Common myeloid progenitor, CD34-positive (primary cell): ENCODE data around the gene ELP5.
A peak's percentile ranks its signal among the peaks of the same experiment; 100 is the strongest.
"Not testable (repeated sequence)": the region's sequence is repeated elsewhere in the genome, so short reads cannot be mapped to it uniquely, and the experiment has no call there.

Experiments used
- CTCF ChIA-PET: fragments of 350-600 bp; sonication (Branson Sonifier 250); formaldehyde crosslinking; loops from one replicate; lab custom pipeline; 2021; ENCODE audit warnings: antibody characterized with exemption; lab: Charles Lee
- POLR2A ChIA-PET: fragments of 350-600 bp; sonication (Branson Sonifier 250); formaldehyde crosslinking; loops from one replicate; lab custom pipeline; 2021; ENCODE audit warnings: antibody characterized with exemption; lab: Charles Lee
- DNase-seq, 3 donors: peaks; one replicate each; pipeline versions ENCODE4 v3.0.0 to v3.0.0-alpha.2; 2013
- H3K27ac ChIP-seq, 2 experiments: 1 replicate in 1 of 2; 2 replicates in 1 of 2; pipeline ENCODE4 v1.7.0; 2013; ENCODE audit warnings: inconsistent platforms in 2 of 2, low read length in 2 of 2, mild to moderate bottlenecking in 2 of 2, low read depth in 1 of 2, moderate library complexity in 1 of 2; ENCODE audit not compliant: severe bottlenecking in 2 of 2, insufficient read depth in 1 of 2, poor library complexity in 1 of 2
- H3K27me3 ChIP-seq, 5 experiments: replicated peaks in 2 of 5; 1 replicate in 3 of 5; 2 replicates in 2 of 5; pipeline versions ENCODE4 v1.6.1 to v1.7.0; 2013; ENCODE audit warnings: low read length in 4 of 5, mild to moderate bottlenecking in 2 of 5, moderate library complexity in 2 of 5, inconsistent platforms in 1 of 5; ENCODE audit not compliant: insufficient read depth in 5 of 5, control insufficient read depth in 4 of 5
- H3K36me3 ChIP-seq, 4 experiments: 1 replicate in 2 of 4; 2 replicates in 2 of 4; pipeline versions ENCODE4 v1.6.1 to v1.7.0; 2013; ENCODE audit warnings: low read length in 3 of 4, control low read depth in 1 of 4, mild to moderate bottlenecking in 1 of 4; ENCODE audit not compliant: control insufficient read depth in 4 of 4, insufficient read depth in 4 of 4
- H3K4me1 ChIP-seq, 4 experiments: 1 replicate in 3 of 4; 2 replicates in 1 of 4; pipeline versions ENCODE4 v1.6.1 to v1.7.1; 2013; ENCODE audit warnings: low read length in 3 of 4, mild to moderate bottlenecking in 3 of 4, control low read depth in 1 of 4, inconsistent platforms in 1 of 4, moderate library complexity in 1 of 4; ENCODE audit not compliant: control insufficient read depth in 4 of 4, insufficient read depth in 4 of 4; ENCODE audit errors: control extremely low read depth in 1 of 4
- H3K4me3 ChIP-seq, 7 experiments: 1 replicate in 4 of 7; 2 replicates in 3 of 7; pipeline versions ENCODE4 v1.5.1 to v1.7.0; 2013; ENCODE audit warnings: mild to moderate bottlenecking in 7 of 7, low read length in 6 of 7, moderate library complexity in 6 of 7, inconsistent platforms in 2 of 7, low read depth in 2 of 7, control low read depth in 1 of 7; ENCODE audit not compliant: insufficient read depth in 4 of 7, control insufficient read depth in 1 of 7; ENCODE audit errors: extremely low read depth in 1 of 7
- H3K9me3 ChIP-seq, 5 experiments: 1 replicate in 4 of 5; 2 replicates in 1 of 5; pipeline versions ENCODE4 v1.6.1 to v1.7.1; 2013; ENCODE audit warnings: low read length in 4 of 5, mild to moderate bottlenecking in 2 of 5, inconsistent platforms in 1 of 5, low read depth in 1 of 5, moderate library complexity in 1 of 5; ENCODE audit not compliant: control insufficient read depth in 4 of 5, insufficient read depth in 2 of 5; ENCODE audit errors: control extremely low read depth in 1 of 5
- WGBS: methylation state at CpG from one replicate; pipeline ENCODE4 v1.1.5; 2013; ENCODE audit not compliant: insufficient coverage; 5-methylcytosine and 5-hydroxymethylcytosine counted together

Gene ELP5

DNA sequence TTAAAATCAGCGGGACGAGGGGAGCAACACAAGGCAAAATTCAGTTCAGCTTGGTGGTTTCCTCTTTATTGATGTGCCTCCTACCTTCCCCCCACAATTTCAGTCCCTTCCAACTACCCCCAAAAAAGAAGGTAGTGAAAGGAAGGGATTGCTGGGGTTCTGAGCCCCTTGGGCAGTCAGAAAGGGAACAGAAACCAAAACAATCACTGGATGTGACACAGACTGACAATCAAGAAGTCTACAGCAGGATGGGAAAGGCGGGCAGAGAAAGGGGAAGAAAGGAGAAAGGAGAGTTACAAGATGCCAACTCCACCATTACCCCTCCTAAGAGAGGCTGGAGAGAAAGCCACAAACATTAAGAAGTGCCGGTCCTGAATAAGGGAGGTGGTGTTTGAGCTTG is 11.6 kb upstream of the ELP5 start:
- Histone ChIP-seq H3K36me3 (peaks cover 5 to 50% (median 19%) of the 10 kb centered on the region in 4 experiments), H3K4me3 (peak overlapping the region in 4 of 7 experiments; percentile 30 to 100 (median 93)), H3K27ac (peak overlapping the region in 1 of 2 experiments; percentile 98), H3K9me3 (no peaks in the 10 kb centered on the region), H3K27me3 (no peaks in the 10 kb centered on the region), H3K4me1 (peaks cover 20 to 55% (median 42%) of the 10 kb centered on the region in 4 experiments)
- POLR2A ChIA-PET: no interaction called here
- WGBS: no CpG with 5 or more reads among the region's 4 CpGs
- peak in 2 of 3 donors; percentile 54 to 58 for DNase-seq
- CTCF ChIA-PET: interaction anchor here (1.6 to 4.8 kb wide), 4 partner anchors 10 to 27 kb away, joined by 4 to 34 read pairs (median 20); partner anchors contain the start of genes ACADVL, CTDNEP1 and DLG4

DNA sequence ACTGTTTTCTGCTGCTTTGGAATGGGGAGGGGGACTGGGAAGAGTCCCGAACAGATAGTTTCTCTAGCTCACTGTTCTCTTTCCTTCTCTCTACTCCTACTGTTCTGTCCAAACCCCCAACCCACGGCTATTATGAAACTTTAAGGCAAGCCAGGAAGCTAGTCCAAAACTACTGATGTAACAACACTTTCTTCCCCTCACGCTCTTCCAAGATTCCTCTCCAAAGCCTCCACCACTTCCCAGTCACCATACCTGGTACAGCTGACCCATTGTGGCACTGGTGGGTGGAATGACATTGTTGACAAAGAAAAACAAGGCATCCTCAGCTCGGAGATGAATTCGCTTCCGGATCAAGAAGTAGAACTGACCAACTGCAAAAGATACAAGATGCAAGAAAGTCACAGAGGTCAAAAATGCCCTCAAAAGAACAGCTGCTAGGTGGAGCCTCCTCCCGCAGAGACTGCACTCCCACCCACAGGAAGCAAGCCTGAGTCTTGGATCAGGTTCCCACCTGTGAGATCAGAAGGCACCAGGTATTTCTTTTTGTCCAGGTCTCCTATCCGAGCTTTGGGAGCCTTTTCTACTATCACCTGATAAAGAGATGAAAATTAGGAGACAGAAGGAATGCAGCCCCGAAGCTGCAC is 10.8 kb upstream of the ELP5 start:
- POLR2A ChIA-PET: interaction anchor here (0.6 to 1.3 kb wide), 2 partner anchors 10 to 913 kb away, joined by 3 to 7 read pairs; partner anchors contain the start of genes CTDNEP1 and ELP5
- CTCF ChIA-PET: interaction anchor here (0.8 to 4.8 kb wide), 4 partner anchors 9 to 73 kb away, joined by 3 to 34 read pairs (median 18); partner anchors contain the start of genes ACADVL, CTDNEP1 and DLG4
- WGBS: 60% methylated on average over 8 of the region's 9 CpGs
- Histone ChIP-seq H3K4me1 (peaks cover 20 to 47% (median 38%) of the 10 kb centered on the region in 4 experiments), H3K27me3 (no peaks in the 10 kb centered on the region), H3K27ac (peak overlapping the region; percentile 98), H3K4me3 (peak overlapping the region; percentile 91 to 100 (median 96)), H3K9me3 (no peaks in the 10 kb centered on the region), H3K36me3 (peaks cover 7 to 47% (median 19%) of the 10 kb centered on the region in 4 experiments)
- no peak for DNase-seq

DNA sequence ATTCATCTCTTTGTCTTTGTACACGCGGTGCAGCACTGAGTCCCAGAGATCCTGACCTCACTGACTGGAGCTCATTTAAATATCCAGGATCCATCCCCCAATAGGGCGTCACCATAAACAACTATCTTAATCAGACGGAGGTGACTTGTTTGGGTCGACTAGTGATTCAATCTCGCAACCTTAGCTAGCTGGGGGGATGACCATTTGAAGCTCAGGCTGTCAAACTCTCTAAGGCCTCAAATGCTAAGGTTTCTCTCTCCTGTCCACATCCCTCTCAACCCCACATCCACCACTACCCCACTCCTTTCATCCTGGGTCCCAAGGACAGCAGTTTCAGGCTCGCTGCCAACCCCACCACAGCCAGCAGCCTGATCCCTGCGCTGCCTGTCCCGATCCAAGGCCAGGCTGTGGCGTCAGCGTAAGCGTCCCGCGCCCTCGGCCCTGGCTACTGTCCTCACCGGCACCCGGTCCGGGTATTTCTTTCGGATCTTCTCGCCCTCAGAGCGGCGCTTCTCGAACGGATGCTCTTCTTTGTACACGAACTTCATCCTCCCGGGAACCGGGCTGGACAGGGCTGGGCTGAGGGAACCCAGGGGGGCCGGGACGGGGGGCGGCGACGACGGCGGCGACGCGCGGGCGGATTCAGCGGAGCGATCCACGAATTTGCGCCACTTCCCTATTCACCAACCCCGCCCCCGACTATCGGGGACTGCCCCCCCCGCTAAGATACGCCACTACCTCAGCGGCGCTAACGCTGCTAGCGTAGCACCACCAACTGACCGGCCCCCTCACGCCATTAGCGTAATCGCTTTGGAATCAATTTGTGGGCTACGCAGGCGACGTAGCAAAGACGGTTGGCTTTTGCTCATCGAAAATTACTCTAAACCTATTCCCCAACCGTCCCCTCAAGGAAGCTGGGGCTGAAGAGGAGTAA is 10.0 kb upstream of the ELP5 start, which contains the start of gene GABARAP:
Gene GABARAP, minus strand, starts transcription at position 667 of the 934 bp plus-strand sequence. Its CDS starts 119 bp downstream, at position 548.
- POLR2A ChIA-PET: interaction anchor here (0.6 to 1.3 kb wide), 6 partner anchors 8 to 912 kb away, joined by 3 to 12 read pairs (median 4); partner anchors contain the start of genes ACADVL, CTDNEP1, DLG4 and DVL2
- H3K4me3 ChIP-seq: peak within 1 kb of the TSS; percentile 91 to 100 (median 96)
- WGBS: 0% methylated on average over 33 of the region's 62 CpGs

DNA sequence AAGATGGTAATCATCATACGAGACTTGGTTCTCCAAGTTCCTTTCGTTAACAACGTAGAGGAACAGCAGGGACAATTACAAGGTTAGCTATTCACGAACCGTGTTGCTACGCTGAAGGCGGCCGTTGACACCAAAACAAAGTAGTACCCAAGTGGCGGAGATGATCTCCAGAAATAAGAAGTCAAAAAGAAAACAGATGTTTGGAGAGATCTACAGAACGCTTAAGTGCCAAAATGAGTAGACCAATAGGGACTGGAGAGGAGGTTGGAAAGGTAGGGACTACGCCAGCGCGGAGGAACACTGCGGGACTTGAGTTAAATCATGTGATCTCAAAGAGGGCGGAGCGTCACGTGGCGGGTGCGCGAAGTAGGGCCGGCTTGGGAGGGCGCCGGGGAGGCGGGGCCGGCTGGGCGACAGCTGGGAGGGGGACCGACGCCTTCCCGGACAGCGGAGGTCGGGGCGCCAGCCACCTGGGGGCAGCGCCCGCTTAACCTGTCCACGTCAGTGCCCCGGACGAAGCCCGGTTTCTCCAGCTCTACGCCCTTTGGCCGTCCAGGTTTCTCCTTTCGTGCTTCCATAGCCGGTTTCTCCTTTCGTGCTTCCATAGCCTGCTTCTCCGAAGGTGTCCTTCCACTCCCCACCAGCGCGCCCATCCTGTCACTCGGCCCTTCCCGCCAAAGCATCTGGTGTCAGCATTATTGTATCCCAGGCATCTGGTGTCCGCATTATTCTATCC is 9.1 kb upstream of the ELP5 start:
- POLR2A ChIA-PET: interaction anchor here (0.6 to 1.2 kb wide), 4 partner anchors 9 to 318 kb away, joined by 3 to 12 read pairs (median 4); partner anchors contain the start of genes ACADVL, CTDNEP1, DLG4 and DVL2
- Histone ChIP-seq H3K9me3 (no peaks in the 10 kb centered on the region), H3K27ac (peak overlapping the region; percentile 98), H3K4me3 (peak overlapping the region; percentile 91 to 100 (median 96)), H3K4me1 (peaks cover 16 to 33% (median 29%) of the 10 kb centered on the region in 4 experiments), H3K27me3 (no peaks in the 10 kb centered on the region), H3K36me3 (peaks cover 10 to 44% (median 23%) of the 10 kb centered on the region in 4 experiments)
- peak; percentile 97 to 98 (median 97) for DNase-seq
- CTCF ChIA-PET: interaction anchor here (0.6 to 4.8 kb wide), 9 partner anchors 8 to 332 kb away, joined by 3 to 34 read pairs (median 3); partner anchors contain the start of genes ACADVL, CTDNEP1, DLG4 and DVL2
- WGBS: 1% methylated on average over 49 of the region's 49 CpGs

More for the DNA sequence above, 10.0 kb upstream of the ELP5 start, which contains the start of gene GABARAP:
- peaks cover 20 to 39% (median 34%) of the 10 kb centered on the region in 4 experiments for H3K4me1 ChIP-seq
- DNase-seq: peak; percentile 93 to 95 (median 95)
- H3K27me3 ChIP-seq: no peaks in the 10 kb centered on the region
- H3K9me3 ChIP-seq: no peaks in the 10 kb centered on the region
- H3K36me3 ChIP-seq: peaks cover 10 to 47% (median 23%) of the 10 kb centered on the region in 4 experiments
- CTCF ChIA-PET: interaction anchor here (0.6 to 4.8 kb wide), 10 partner anchors 7 to 72 kb away, joined by 3 to 34 read pairs (median 4); partner anchors contain the start of genes ACADVL, CTDNEP1, DLG4 and DVL2
- H3K27ac ChIP-seq: peak within 1 kb of the TSS; percentile 98

DNA sequence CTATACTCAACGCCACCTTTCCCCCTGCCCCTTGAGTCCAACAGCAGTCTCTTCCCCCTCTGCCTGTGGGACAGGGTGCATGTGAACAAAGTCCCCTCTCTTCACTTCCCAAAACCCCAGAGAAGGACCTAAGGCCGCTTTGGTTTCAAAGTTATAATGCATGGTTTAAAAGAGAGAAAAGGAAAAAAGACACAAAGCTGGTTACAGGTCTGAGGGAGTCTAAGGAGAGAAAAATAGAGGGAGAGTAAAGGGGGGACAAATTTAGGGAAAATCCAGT is 8.6 kb upstream of the ELP5 start:
- peak overlapping the region in 6 of 7 experiments; percentile 64 to 100 (median 94) for H3K4me3 ChIP-seq
- ChIA-PET POLR2A (interaction anchor here (1.2 kb wide), 1 partner anchor 9 kb away, joined by 4 read pairs; the partner anchor contains the start of gene DVL2), CTCF (interaction anchor here (0.6 to 4.8 kb wide), 7 partner anchors 8 to 333 kb away, joined by 3 to 34 read pairs (median 4); partner anchors contain the start of genes ACADVL, CTDNEP1, DLG4 and DVL2)
- no peak for DNase-seq
- no peaks in the 10 kb centered on the region for H3K9me3 ChIP-seq
- H3K27ac ChIP-seq: peak overlapping the region; percentile 98
- H3K36me3 ChIP-seq: peaks cover 10 to 44% (median 23%) of the 10 kb centered on the region in 4 experiments
- 86% methylated on average over 1 of the region's 2 CpGs for WGBS
- no peaks in the 10 kb centered on the region for H3K27me3 ChIP-seq
- H3K4me1 ChIP-seq: peaks cover 16 to 33% (median 29%) of the 10 kb centered on the region in 4 experiments

DNA sequence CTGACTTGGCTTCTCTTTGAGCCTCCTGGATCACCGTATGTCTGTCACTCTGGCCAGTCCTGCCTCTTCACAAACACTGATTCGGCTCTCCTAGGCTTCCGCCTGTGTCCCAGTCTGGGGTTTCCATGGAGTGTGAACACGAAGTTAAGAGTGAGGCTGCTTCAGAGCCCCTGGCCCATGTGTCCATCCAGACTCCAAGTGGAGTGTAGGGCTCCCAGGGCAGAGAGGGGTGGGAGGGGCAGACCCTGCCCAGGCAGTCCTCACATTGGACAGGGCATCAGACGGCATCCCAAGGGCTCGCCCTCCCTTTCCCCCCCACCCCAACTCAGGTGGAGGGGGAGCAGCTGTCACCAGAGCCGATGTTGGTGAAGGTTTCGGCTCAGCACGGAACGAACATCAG is 8.2 kb upstream of the ELP5 start:
- H3K27ac ChIP-seq: peak overlapping the region in 1 of 2 experiments; percentile 27
- H3K4me3 ChIP-seq, H3K9me3 ChIP-seq, H3K27me3 ChIP-seq, DNase-seq, POLR2A ChIA-PET: not testable (repeated sequence)
- peaks cover 16 to 37% (median 30%) of the 10 kb centered on the region in 4 experiments for H3K4me1 ChIP-seq
- peaks cover 10 to 44% (median 23%) of the 10 kb centered on the region in 4 experiments for H3K36me3 ChIP-seq
- CTCF ChIA-PET: interaction anchor here (1.0 to 4.8 kb wide), 2 partner anchors 11 to 24 kb away, joined by 3 to 34 read pairs; partner anchors contain the start of genes ACADVL and DLG4
- WGBS: 96% methylated on average over 5 of the region's 10 CpGs
